Endometrial microvascular endothelial cells (primary cell): ENCODE results near the gene ADAMTS17. TPM values are rescaled to one million over a fixed set of nuclear protein-coding genes. Genes with fewer than 3 reads are reported as not detected.

ENCODE experiments used
- in situ Hi-C: cut with HindIII; loops from 2 replicates; pipeline ENCODE4 v1.10.0; 2017; ENCODE audit warnings: low sequenced_read_pairs, low pct_unique_long_range_greater_than_20kb; ENCODE audit errors: inconsistent ontology term
- total RNA-seq: library from RNA; depleted of rRNA; stranded (reverse); fragments of >200 nt; gene quantifications from one replicate; pipeline ENCODE4 v1.2.3, GENCODE V29; 2015; ENCODE audit errors: inconsistent ontology term

ADAMTS17 gene
- total RNA-seq, 1 donor from 2014 or later: not detected

DNA sequence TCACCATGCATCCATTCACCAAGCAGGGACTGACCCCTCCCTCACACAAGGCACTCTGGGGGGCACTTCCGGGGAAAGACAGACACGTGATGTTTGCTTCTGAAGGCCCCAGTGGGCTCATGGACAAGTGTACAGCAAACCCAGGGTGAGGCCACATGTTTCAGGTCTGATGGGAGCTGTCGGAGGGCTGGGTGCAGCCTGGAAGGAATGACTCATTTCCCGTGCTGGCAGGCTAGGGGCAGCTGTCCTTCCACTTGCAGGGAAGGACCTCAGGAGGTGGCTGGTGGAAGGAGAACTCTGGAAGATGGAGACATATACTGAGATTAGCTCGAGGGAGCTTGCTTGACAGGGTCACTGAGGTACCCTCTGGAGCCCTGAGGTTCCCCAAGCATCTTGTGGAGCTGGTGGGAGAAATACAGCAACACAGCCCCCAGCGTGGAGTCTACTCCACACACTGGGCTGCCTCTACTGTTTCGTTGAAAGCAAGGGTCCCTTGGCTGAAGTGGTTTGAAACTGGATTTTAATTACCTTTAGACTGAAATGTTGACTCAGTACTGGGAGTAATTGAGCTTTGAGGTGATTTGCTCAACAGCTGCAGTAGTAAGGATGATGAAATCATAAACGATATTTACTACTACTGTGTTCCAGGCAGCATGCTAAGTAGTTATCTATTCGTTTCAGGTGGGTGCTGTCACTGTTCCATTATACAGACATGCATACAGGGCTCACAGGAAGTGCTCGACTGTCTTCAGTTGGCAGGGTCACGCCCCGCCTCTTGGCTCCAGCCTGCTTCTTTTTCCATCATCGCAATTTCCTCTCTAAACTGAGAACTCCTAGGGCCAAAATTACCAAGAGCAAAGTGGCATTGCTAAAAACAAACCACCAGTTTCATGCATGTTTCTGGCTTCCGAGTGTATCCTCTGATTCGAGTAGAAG, 230.4 kb downstream of the ADAMTS17 start:
- in situ Hi-C loops: no loop called here

DNA sequence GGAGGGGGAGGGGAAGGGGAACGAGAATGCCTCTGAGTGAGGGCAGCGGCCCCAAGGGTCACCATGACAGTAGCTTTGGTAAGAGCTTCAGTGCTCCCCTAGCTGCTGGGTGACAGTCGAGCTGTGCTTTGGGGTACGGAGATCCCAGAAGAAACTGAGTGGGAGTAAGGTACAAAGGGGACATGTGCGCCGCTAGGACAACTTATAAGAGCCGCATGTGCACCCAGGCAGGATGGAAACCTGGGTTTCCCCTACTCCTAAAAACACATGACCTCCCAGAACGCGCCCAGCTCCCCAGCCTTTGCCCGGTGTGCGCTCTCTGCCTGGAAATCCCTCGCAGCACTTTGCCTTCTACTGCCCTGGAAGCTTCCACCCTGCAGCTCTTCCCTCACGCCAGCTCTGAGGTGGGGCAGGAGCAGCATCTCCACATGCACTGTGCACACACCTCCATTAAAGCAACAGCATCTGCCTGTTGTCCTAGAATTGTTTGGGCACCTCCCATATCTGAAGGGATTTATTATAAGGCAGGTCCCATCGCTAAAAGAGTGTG, 232.2 kb downstream of the ADAMTS17 start:
- in situ Hi-C loops: no loop called here

GRCh38 chr15:100108846-100109245, 232.9 kb downstream of the ADAMTS17 start:
- in situ Hi-C loops: no loop called here

- in situ Hi-C loops: no loop called here
Observed at GRCh38 chr15:100108346-100108745, 233.4 kb downstream of the ADAMTS17 start.

- in situ Hi-C loops: no loop called here
Observed at GRCh38 chr15:100107606-100108225, 234.1 kb downstream of the ADAMTS17 start.

GRCh38 chr15:100107151-100107550, 234.6 kb downstream of the ADAMTS17 start:
- in situ Hi-C loops: no loop called here

GRCh38 chr15:100106732-100107131, 235.0 kb downstream of the ADAMTS17 start:
- in situ Hi-C loops: no loop called here

GRCh38 chr15:100105101-100105500, 236.7 kb downstream of the ADAMTS17 start:
- in situ Hi-C loops: no loop called here

DNA sequence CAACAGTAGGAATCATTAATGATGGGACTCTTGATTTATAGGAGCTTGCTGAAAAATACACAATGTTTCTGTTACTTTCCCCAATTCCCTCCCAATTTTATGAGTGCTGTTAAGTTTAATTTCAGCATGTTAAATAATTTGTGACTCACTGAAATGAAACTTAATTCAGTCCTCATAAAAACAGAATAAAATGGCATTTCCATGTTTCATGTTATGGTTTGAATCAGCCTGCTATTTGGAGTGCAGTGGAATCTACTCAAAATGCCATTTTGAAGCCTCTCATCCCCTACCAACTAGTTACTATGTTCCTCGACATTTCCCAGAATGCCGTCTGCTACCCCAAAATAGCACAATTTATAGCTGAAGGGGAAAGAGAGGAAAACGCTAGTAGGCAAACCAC, 237.5 kb downstream of the ADAMTS17 start:
- in situ Hi-C loops: no loop called here

- in situ Hi-C loops: no loop called here
Observed at GRCh38 chr15:100103828-100104227, 237.9 kb downstream of the ADAMTS17 start.

GRCh38 chr15:100101426-100102089, 240.2 kb downstream of the ADAMTS17 start:
- in situ Hi-C loops: no loop called here

DNA sequence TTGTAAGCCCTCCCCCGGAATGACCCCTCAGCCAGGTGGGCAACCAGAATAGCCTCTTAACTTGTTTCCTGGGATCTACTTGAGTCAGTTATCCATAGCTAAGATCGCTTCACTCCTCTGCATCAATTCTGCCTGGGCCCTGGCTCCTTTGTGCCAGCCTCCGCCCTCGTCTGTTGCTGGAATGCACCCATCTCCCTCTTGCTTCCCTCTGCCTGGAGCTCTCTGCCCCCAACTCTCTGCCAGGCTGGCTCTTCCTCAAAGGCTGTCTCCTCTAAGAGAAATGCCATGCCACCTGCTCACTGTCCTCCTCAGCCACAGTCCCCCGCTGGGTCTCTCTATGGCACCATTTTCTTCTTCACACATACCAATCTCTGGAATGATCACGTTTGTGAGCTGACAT, 240.8 kb downstream of the ADAMTS17 start:
- in situ Hi-C loops: no loop called here

- in situ Hi-C loops: no loop called here
Observed at GRCh38 chr15:100099976-100100375, 241.8 kb downstream of the ADAMTS17 start.

- in situ Hi-C loops: no loop called here
Observed at GRCh38 chr15:100098705-100099104, 243.1 kb downstream of the ADAMTS17 start.

- in situ Hi-C loops: no loop called here
Observed at GRCh38 chr15:100097342-100098127, 244.2 kb downstream of the ADAMTS17 start.

DNA sequence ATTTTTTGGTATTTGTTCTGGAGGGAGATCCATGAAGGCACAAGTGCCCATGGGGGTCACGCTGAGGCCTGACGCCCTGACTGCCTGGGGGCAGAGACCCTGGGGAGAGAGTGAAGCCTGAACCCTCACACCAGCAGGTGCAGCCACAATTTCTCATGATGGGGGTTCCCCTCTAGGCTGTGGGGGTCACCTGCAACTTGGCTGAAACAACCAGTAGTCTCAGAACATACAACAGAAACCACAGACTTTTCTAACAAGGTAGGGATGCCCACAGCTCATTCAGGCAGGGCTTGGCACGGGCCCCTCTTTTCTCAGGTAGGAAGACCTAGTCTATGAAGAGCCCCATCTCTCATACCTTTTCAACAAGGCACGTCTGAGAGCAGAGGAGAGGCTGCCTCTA, 245.1 kb downstream of the ADAMTS17 start:
- in situ Hi-C loops: no loop called here

- in situ Hi-C loops: no loop called here
Observed at GRCh38 chr15:100096248-100096600, 245.6 kb downstream of the ADAMTS17 start.

- in situ Hi-C loops: no loop called here
Observed at GRCh38 chr15:100095541-100096247, 246.1 kb downstream of the ADAMTS17 start.
